Breast epithelium (tissue), 3 donors: ENCODE data around the gene ARHGAP10.

ENCODE experiments used
- POLR2AphosphoS5 ChIP-seq, 3 donors: sonication (generic); formaldehyde crosslinking; IDR thresholded peaks; one replicate each; pipeline ENCODE4 v1.6.1; 2017; ENCODE audit warnings: antibody characterized with exemption in 3 of 3
- TF ChIP-seq, protein P1 (sequence below), 3 donors: fragments of 450-650 bp; IDR thresholded peaks; one replicate each; pipeline ENCODE4 v1.5.1; 2016 to 2017; ENCODE audit warnings: antibody characterized with exemption in 3 of 3, mild to moderate bottlenecking in 3 of 3, moderate library complexity in 3 of 3

- TF ChIP-seq, protein P1, sequence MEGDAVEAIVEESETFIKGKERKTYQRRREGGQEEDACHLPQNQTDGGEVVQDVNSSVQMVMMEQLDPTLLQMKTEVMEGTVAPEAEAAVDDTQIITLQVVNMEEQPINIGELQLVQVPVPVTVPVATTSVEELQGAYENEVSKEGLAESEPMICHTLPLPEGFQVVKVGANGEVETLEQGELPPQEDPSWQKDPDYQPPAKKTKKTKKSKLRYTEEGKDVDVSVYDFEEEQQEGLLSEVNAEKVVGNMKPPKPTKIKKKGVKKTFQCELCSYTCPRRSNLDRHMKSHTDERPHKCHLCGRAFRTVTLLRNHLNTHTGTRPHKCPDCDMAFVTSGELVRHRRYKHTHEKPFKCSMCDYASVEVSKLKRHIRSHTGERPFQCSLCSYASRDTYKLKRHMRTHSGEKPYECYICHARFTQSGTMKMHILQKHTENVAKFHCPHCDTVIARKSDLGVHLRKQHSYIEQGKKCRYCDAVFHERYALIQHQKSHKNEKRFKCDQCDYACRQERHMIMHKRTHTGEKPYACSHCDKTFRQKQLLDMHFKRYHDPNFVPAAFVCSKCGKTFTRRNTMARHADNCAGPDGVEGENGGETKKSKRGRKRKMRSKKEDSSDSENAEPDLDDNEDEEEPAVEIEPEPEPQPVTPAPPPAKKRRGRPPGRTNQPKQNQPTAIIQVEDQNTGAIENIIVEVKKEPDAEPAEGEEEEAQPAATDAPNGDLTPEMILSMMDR (IDR thresholded peaks at IDR 0.05) = no peak
- TF ChIP-seq POLR2AphosphoS5 (IDR thresholded peaks at IDR 0.05) = no peak
Measured at GRCh38 chr4:148027201-148027600, 295.3 kb downstream of the ARHGAP10 start.
